Neural cell (in vitro differentiated cells): ENCODE data around the gene SDHB. TPM values are rescaled to one million over a fixed set of nuclear protein-coding genes. Genes with fewer than 3 reads are reported as not detected.

ENCODE experiments used
- H2AFZ ChIP-seq: fragments of 200-600, 300-800 bp; sonication (generic), shearing (Covaris generic); 2 replicates; pipeline ENCODE4 v1.6.0; 2014; ENCODE audit warnings: low read depth, mild to moderate bottlenecking, antibody characterized with exemption, low read length, moderate library complexity
- H3F3A ChIP-seq: fragments of 200-600 bp; shearing (Covaris generic); 2 replicates; pipeline ENCODE4 v1.6.1; 2016; ENCODE audit warnings: mild to moderate bottlenecking, moderate library complexity, mixed read lengths, antibody characterized with exemption, low read length; ENCODE audit not compliant: insufficient read depth, poor library complexity, severe bottlenecking
- H3K27ac ChIP-seq: fragments of 200-600, 300-800 bp; sonication (generic), shearing (Covaris generic); 2 replicates; pipeline ENCODE4 v1.5.1; 2014; ENCODE audit warnings: mild to moderate bottlenecking, low read length, moderate library complexity
- H3K27me3 ChIP-seq: fragments of 300-800, 200-600 bp; sonication (generic), shearing (Covaris generic); 2 replicates; pipeline ENCODE4 v1.6.0; 2014; ENCODE audit warnings: mild to moderate bottlenecking, low read depth, low read length, moderate library complexity; ENCODE audit not compliant: insufficient read depth
- H3K36me3 ChIP-seq: fragments of 300-800, 200-600 bp; sonication (generic), shearing (Covaris generic); 2 replicates; pipeline ENCODE4 v1.5.1; 2014; ENCODE audit warnings: mild to moderate bottlenecking, antibody characterized with exemption, low read length, moderate library complexity; ENCODE audit not compliant: insufficient read depth
- H3K4me2 ChIP-seq: fragments of 300-800, 200-600 bp; sonication (generic), shearing (Covaris generic); 2 replicates; pipeline ENCODE4 v1.6.0; 2014; ENCODE audit warnings: mild to moderate bottlenecking, low read length
- H3K4me3 ChIP-seq: fragments of 300-800, 200-600 bp; sonication (generic), shearing (Covaris generic); 2 replicates; pipeline ENCODE4 v1.5.1; 2014; ENCODE audit warnings: mild to moderate bottlenecking, low read length, moderate library complexity
- H3K79me2 ChIP-seq: fragments of 200-600 bp; shearing (Covaris generic); replicated peaks from 2 replicates; pipeline ENCODE4 v1.6.0; 2014; ENCODE audit warnings: mild to moderate bottlenecking, low read length, moderate library complexity; ENCODE audit not compliant: insufficient read depth
- H3K9ac ChIP-seq: fragments of 300-800, 200-600 bp; sonication (generic), shearing (Covaris generic); 2 replicates; pipeline ENCODE4 v1.6.1; 2016; ENCODE audit warnings: mild to moderate bottlenecking, low read length, mixed read lengths
- H3K9me2 ChIP-seq: fragments of 200-600 bp; shearing (Covaris generic); 2 replicates; pipeline ENCODE4 v1.6.1; 2016; ENCODE audit warnings: mild to moderate bottlenecking, low read length, mixed read lengths; ENCODE audit not compliant: insufficient read depth
- H3K9me3 ChIP-seq: fragments of 200-600, 300-800 bp; sonication (generic), shearing (Covaris generic); 2 replicates; pipeline ENCODE4 v1.6.1; 2016; ENCODE audit warnings: mild to moderate bottlenecking, mixed run types, low read length, moderate library complexity, mixed read lengths
- H4K20me1 ChIP-seq: fragments of 200-600 bp; shearing (Covaris generic); 2 replicates; pipeline ENCODE4 v1.6.1; 2016; ENCODE audit warnings: mild to moderate bottlenecking, mixed run types; ENCODE audit not compliant: insufficient read depth
- CTCF ChIP-seq: fragments of 450-650 bp; IDR thresholded peaks from 2 replicates; pipeline ENCODE4 v1.5.1; 2014; ENCODE audit warnings: antibody characterized with exemption, mild to moderate bottlenecking, moderate library complexity; ENCODE audit not compliant: poor library complexity, severe bottlenecking
- EP300 ChIP-seq: fragments of 450-650 bp; conservative IDR thresholded peaks from 2 replicates; pipeline ENCODE4 v1.6.1; 2014; ENCODE audit warnings: antibody characterized with exemption, mild to moderate bottlenecking, moderate library complexity; ENCODE audit not compliant: poor library complexity, severe bottlenecking
- EZH2 ChIP-seq: fragments of 200-600, 300-800 bp; shearing (Covaris generic), sonication (generic); IDR thresholded peaks from 2 replicates; pipeline ENCODE4 v1.6.1; 2014; ENCODE audit warnings: antibody characterized with exemption, low read length, borderline replicate concordance, mild to moderate bottlenecking; ENCODE audit not compliant: insufficient read depth, poor library complexity, severe bottlenecking
- MXI1 ChIP-seq: fragments of 450-650 bp; conservative IDR thresholded peaks from 2 replicates; pipeline ENCODE4 v1.6.1; 2014; ENCODE audit warnings: antibody characterized with exemption, mild to moderate bottlenecking; ENCODE audit not compliant: poor library complexity, severe bottlenecking
- POLR2AphosphoS5 ChIP-seq: IDR thresholded peaks from 2 replicates; pipeline ENCODE4 v1.6.1; 2012
- RAD21 ChIP-seq: fragments of 450-650 bp; conservative IDR thresholded peaks from 2 replicates; pipeline ENCODE4 v1.6.1; 2014; ENCODE audit warnings: antibody characterized with exemption, mild to moderate bottlenecking, moderate library complexity
- REST ChIP-seq: IDR thresholded peaks from 2 replicates; pipeline ENCODE4 v1.6.1; 2012; ENCODE audit warnings: borderline replicate concordance
- SMC3 ChIP-seq: fragments of 450-650 bp; conservative IDR thresholded peaks from 2 replicates; pipeline ENCODE4 v1.6.1; 2014; ENCODE audit warnings: antibody characterized with exemption, mild to moderate bottlenecking, moderate library complexity; ENCODE audit not compliant: poor library complexity
- TAF1 ChIP-seq: IDR thresholded peaks from 2 replicates; pipeline ENCODE4 v1.6.1; 2012; ENCODE audit warnings: low read depth
- polyA plus RNA-seq: library from polyadenylated mRNA; depleted of rRNA; stranded (reverse); fragments of >200 nt; gene quantifications from 2 replicates; pipeline ENCODE4 v1.2.3, GENCODE V29; 2014

The SDHB gene
- polyA plus RNA-seq, 1 donor from 2014 or later: 129 TPM

GRCh38 chr1:17012775-17013490 is 40.9 kb downstream of the SDHB start:
- no peak overlapping the region for H2AFZ ChIP-seq
- no peak overlapping the region for H3K27ac ChIP-seq

More at GRCh38 chr1:17012775-17013490, 40.9 kb downstream of the SDHB start:
- TF ChIP-seq REST (no peak), EZH2 (no peak), SMC3 (no peak), MXI1 (no peak), EP300 (no peak), TAF1 (no peak), RAD21 (no peak), POLR2AphosphoS5 (no peak), CTCF (no peak)
- Histone ChIP-seq H3K27me3 (no peaks in the 10 kb centered on the region), H3K36me3 (peaks cover under 1% of the 10 kb centered on the region), H3K9me3 (no peaks in the 10 kb centered on the region), H3K4me2 (no peak overlapping the region), H3K9me2 (no peaks in the 10 kb centered on the region), H3F3A (no peaks in the 10 kb centered on the region), H3K4me3 (no peak overlapping the region), H3K9ac (no peak overlapping the region), H3K79me2 (peaks cover 8% of the 10 kb centered on the region), H4K20me1 (no peaks in the 10 kb centered on the region)
